T follicular helper cell (primary cell): Measurements from ENCODE around the gene PMP22.
"Not testable (repeated sequence)": the region's sequence is repeated elsewhere in the genome, so short reads cannot be mapped to it uniquely, and the experiment has no call there.

Experiments
- DNase-seq: peaks from one replicate; pipeline ENCODE4 v3.0.0-alpha.2; 2020; ENCODE audit warnings: low read depth

Gene PMP22

GRCh38 chr17:15210247-15210646 lies 54.9 kb downstream of the PMP22 start:
- DNase-seq, result no peak

DNA sequence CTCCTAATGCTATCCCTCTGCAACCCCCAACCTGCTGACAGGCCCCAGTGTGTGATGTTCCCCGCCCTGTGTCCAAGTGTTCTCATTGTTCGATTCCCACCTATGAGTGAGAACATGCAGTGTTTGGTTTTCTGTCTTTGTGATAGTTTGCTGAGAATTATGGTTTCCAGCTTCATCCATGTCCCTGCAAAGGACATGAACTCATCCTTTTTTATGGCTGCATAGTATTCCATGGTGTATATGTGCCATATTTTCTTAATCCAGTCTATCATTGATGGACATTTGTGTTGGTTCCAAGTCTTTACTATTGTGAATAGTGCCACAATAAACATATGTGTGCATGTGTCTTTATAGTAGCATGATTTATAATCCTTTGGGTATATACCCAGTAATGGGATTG lies 62.1 kb downstream of the PMP22 start:
- not testable (repeated sequence) for DNase-seq

GRCh38 chr17:15200574-15200973 lies 64.6 kb downstream of the PMP22 start:
- DNase-seq, result not testable (repeated sequence)

- DNase-seq, result no peak
Measured at GRCh38 chr17:15197229-15197628, 67.9 kb downstream of the PMP22 start.

GRCh38 chr17:15194859-15195277 lies 70.3 kb downstream of the PMP22 start:
- DNase-seq, result no peak

GRCh38 chr17:15185625-15185991 lies 79.5 kb downstream of the PMP22 start:
- DNase-seq, result no peak

GRCh38 chr17:15184872-15185624 lies 80.1 kb downstream of the PMP22 start:
- no peak for DNase-seq

- DNase-seq, result no peak
Measured at GRCh38 chr17:15181816-15182215, 83.3 kb downstream of the PMP22 start.

DNA sequence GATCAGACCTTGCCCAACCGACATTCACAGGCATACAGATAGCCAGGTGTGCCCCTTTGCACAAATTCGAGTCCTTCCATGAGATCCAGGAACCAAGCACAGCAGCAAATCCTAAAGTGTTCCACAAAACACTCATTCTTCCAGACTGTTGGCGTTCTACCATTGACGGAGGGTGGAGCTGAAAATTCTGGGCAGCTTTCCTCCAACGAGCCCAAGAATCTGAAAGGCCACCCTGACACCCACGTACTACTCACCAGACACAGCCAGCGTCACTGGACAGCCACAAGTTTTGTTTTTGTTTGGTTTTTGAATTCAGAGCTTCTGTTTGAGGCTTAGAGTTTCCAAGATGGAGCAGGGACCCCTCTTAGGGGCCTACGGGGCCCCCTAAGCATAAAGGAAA lies 83.8 kb downstream of the PMP22 start:
- no peak for DNase-seq

GRCh38 chr17:15180121-15180561 lies 85.0 kb downstream of the PMP22 start:
- DNase-seq, result no peak
